T-helper 22 cell (primary cell): Measurements from ENCODE around the gene EPHA10.
"Not testable (repeated sequence)": the region's sequence is repeated elsewhere in the genome, so short reads cannot be mapped to it uniquely, and the experiment has no call there.

ENCODE experiments used
- DNase-seq: peaks from one replicate; pipeline ENCODE4 v3.0.0-alpha.2; 2020; ENCODE audit warnings: low read depth

The EPHA10 gene

GRCh38 chr1:37714226-37714625, 50.7 kb downstream of the EPHA10 start:
- no peak for DNase-seq

- DNase-seq, result no peak
Measured at GRCh38 chr1:37708471-37708870, 56.4 kb downstream of the EPHA10 start.

- DNase-seq, result no peak
Measured at GRCh38 chr1:37705399-37705798, 59.5 kb downstream of the EPHA10 start.

GRCh38 chr1:37704966-37705365, 60.0 kb downstream of the EPHA10 start:
- DNase-seq, result no peak

GRCh38 chr1:37703061-37703460, 61.9 kb downstream of the EPHA10 start:
- DNase-seq, result no peak

- DNase-seq, result no peak
Measured at GRCh38 chr1:37701051-37701450, 63.9 kb downstream of the EPHA10 start.

- no peak for DNase-seq
Measured at GRCh38 chr1:37699147-37699546, 65.8 kb downstream of the EPHA10 start.

- DNase-seq, result no peak
Measured at GRCh38 chr1:37697737-37698136, 67.2 kb downstream of the EPHA10 start.

- DNase-seq, result no peak
Measured at GRCh38 chr1:37697090-37697489, 67.8 kb downstream of the EPHA10 start.

GRCh38 chr1:37692834-37693175, 72.1 kb downstream of the EPHA10 start:
- no peak for DNase-seq

- DNase-seq, result peak; percentile 97
Measured at GRCh38 chr1:37692078-37692833, 72.7 kb downstream of the EPHA10 start, which contains the start of gene CDCA8. TSS of gene CDCA8 (plus strand) at chr1:37692516. CDS start at chr1:37692691, 175 bp downstream.

- DNase-seq, result no peak
Measured at GRCh38 chr1:37691497-37692077, 73.3 kb downstream of the EPHA10 start.

GRCh38 chr1:37688926-37689325, 76.0 kb downstream of the EPHA10 start:
- no peak for DNase-seq

GRCh38 chr1:37687764-37688163, 77.2 kb downstream of the EPHA10 start:
- DNase-seq, result not testable (repeated sequence)

- DNase-seq, result no peak
Measured at GRCh38 chr1:37685722-37686121, 79.2 kb downstream of the EPHA10 start.

GRCh38 chr1:37684182-37684581, 80.7 kb downstream of the EPHA10 start:
- not testable (repeated sequence) for DNase-seq

- peak; percentile 35 for DNase-seq
Measured at GRCh38 chr1:37682334-37682987, 82.5 kb downstream of the EPHA10 start.

- no peak for DNase-seq
Measured at GRCh38 chr1:37680933-37681332, 84.0 kb downstream of the EPHA10 start.

- DNase-seq, result no peak
Measured at GRCh38 chr1:37677808-37678207, 87.1 kb downstream of the EPHA10 start.

- no peak for DNase-seq
Measured at GRCh38 chr1:37677143-37677439, 87.8 kb downstream of the EPHA10 start.

GRCh38 chr1:37676281-37677142, 88.4 kb downstream of the EPHA10 start:
- DNase-seq, result no peak

- DNase-seq, result peak; percentile 63
Measured at GRCh38 chr1:37673920-37674319, 91.0 kb downstream of the EPHA10 start.
